Measurements from ENCODE around the gene ANO1. TPM values are rescaled to one million over a fixed set of nuclear protein-coding genes. Genes with fewer than 3 reads are reported as not detected.

ANO1 gene
- polyA plus RNA-seq, 1 of the 3 experiments (the other 2 are of a cell fraction): not detected

DNA sequence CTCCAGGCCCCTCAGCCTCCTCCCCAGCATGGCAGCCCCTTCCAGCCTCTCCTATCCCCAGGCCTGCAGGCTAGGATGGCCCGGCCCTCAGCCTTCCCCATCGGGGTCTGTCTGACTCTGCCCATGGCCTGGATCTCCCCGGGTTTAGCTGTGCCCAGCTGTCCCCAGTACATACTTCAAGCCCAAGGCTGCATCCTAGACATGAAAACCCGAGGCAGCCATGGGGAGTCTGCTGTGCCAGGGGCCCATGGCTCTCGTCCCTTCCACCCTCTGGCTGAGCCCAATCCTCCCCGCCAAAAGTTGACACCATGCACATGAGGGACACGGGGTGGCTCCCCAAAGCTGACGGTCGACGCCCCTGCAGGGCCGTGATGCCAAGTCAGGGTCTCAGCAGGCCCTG, 102.8 kb downstream of the ANO1 start:
- H3K27ac ChIP-seq (ENCODE audit: low read depth in 2 of 2, low read length in 1 of 2): no peak overlapping the region
- CTCF ChIA-PET: interaction anchor here (1.0 to 2.8 kb wide), 3 partner anchors 11 to 266 kb away, joined by 3 to 10 read pairs (median 5); no protein-coding TSS in a partner anchor
- H3K9me2 ChIP-seq: no peaks in the 10 kb centered on the region
- TF ChIP-seq TEAD4 (IDR thresholded peaks at IDR 0.05; ENCODE audit: borderline replicate concordance, insufficient read depth) (no peak), TAF1 (IDR thresholded peaks at IDR 0.05; ENCODE audit: borderline replicate concordance, low read depth, low read length) (no peak)
- no peak overlapping the region for H3K4me3 ChIP-seq (ENCODE audit: low read depth in 2 of 2, low read length in 1 of 2)
- no peaks in the 10 kb centered on the region; the same call in none of the 2 replicates for H3K27me3 ChIP-seq (ENCODE audit: insufficient read depth)
- no peaks in the 10 kb centered on the region for H3K9me3 ChIP-seq
- no peak overlapping the region for H3K9ac ChIP-seq
- no peaks in the 10 kb centered on the region for H3K36me3 ChIP-seq (replicated peaks in 1 of 2; ENCODE audit: control insufficient read depth in 1 of 2, insufficient read depth in 2 of 2, low read length in 1 of 2)
- H3K4me1 ChIP-seq (ENCODE audit: control insufficient read depth in 1 of 2, insufficient read depth in 2 of 2, low read depth in 1 of 2, low read length in 1 of 2): no peaks in the 10 kb centered on the region
- no peak for DNase-seq
- H3K79me2 ChIP-seq (ENCODE audit: insufficient read depth): no peaks in the 10 kb centered on the region
- H3K4me2 ChIP-seq: no peak overlapping the region
- POLR2A ChIA-PET: no interaction called here
- H4K20me1 ChIP-seq (ENCODE audit: insufficient read depth): no peaks in the 10 kb centered on the region
- WGBS (ENCODE audit: low lambda C conversion rate): 50% methylated on average over 2 of the region's 11 CpGs
- H3F3A ChIP-seq (replicated peaks; ENCODE audit: insufficient read depth): no peaks in the 10 kb centered on the region
- no peak overlapping the region for H2AFZ ChIP-seq (ENCODE audit: low read depth)

DNA sequence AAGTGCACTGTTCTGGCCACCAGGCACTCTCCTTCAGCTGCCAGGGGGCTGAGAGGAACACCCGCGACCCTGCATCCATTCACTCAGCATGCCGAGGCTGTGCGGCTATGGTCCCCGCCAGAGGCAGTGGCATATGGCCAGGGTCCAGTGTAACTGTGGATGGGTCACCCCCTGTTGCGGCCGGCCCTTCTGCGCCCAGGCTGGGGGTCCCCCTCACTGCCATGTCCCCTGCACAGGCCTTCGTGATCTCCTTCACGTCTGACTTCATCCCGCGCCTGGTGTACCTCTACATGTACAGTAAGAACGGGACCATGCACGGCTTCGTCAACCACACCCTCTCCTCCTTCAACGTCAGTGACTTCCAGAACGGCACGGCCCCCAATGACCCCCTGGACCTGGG, 104.1 kb downstream of the ANO1 start:
- no peaks in the 10 kb centered on the region for H3F3A ChIP-seq (replicated peaks; ENCODE audit: insufficient read depth)
- ChIA-PET POLR2A (no interaction called here), CTCF (interaction anchor here (0.6 kb wide), 1 partner anchor 140 kb away, joined by 3 read pairs; no protein-coding TSS in a partner anchor)
- 70% methylated on average over 13 of the region's 18 CpGs for WGBS (ENCODE audit: low lambda C conversion rate)
- no peaks in the 10 kb centered on the region for H3K4me1 ChIP-seq (ENCODE audit: control insufficient read depth in 1 of 2, insufficient read depth in 2 of 2, low read depth in 1 of 2, low read length in 1 of 2)
- no peak for TF ChIP-seq GATA2 (CRISPR knock-in tag; IDR thresholded peaks at IDR 0.05)
- no peak for TF ChIP-seq NFIC (IDR thresholded peaks at IDR 0.05; ENCODE audit: borderline replicate concordance)
- no peak for TF ChIP-seq RXRA (IDR thresholded peaks at IDR 0.05; ENCODE audit: borderline replicate concordance, low read depth)
- TF ChIP-seq YY1 (IDR thresholded peaks at IDR 0.05; ENCODE audit: low read depth): no peak
- TF ChIP-seq JUND (IDR thresholded peaks at IDR 0.05): no peak
- no peak for TF ChIP-seq RCOR1 (IDR thresholded peaks at IDR 0.05; ENCODE audit: low read length)
- TF ChIP-seq RAD21 (IDR thresholded peaks at IDR 0.05; ENCODE audit: low read length): no peak
- TF ChIP-seq, protein P1, sequence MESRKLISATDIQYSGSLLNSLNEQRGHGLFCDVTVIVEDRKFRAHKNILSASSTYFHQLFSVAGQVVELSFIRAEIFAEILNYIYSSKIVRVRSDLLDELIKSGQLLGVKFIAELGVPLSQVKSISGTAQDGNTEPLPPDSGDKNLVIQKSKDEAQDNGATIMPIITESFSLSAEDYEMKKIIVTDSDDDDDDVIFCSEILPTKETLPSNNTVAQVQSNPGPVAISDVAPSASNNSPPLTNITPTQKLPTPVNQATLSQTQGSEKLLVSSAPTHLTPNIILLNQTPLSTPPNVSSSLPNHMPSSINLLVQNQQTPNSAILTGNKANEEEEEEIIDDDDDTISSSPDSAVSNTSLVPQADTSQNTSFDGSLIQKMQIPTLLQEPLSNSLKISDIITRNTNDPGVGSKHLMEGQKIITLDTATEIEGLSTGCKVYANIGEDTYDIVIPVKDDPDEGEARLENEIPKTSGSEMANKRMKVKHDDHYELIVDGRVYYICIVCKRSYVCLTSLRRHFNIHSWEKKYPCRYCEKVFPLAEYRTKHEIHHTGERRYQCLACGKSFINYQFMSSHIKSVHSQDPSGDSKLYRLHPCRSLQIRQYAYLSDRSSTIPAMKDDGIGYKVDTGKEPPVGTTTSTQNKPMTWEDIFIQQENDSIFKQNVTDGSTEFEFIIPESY (IDR thresholded peaks at IDR 0.05; ENCODE audit: borderline replicate concordance, low read depth): no peak
- no peak for TF ChIP-seq EP300 (IDR thresholded peaks at IDR 0.05; ENCODE audit: borderline replicate concordance in 1 of 2, low read depth in 1 of 2, low read length in 1 of 2)
- TF ChIP-seq, protein P2, sequence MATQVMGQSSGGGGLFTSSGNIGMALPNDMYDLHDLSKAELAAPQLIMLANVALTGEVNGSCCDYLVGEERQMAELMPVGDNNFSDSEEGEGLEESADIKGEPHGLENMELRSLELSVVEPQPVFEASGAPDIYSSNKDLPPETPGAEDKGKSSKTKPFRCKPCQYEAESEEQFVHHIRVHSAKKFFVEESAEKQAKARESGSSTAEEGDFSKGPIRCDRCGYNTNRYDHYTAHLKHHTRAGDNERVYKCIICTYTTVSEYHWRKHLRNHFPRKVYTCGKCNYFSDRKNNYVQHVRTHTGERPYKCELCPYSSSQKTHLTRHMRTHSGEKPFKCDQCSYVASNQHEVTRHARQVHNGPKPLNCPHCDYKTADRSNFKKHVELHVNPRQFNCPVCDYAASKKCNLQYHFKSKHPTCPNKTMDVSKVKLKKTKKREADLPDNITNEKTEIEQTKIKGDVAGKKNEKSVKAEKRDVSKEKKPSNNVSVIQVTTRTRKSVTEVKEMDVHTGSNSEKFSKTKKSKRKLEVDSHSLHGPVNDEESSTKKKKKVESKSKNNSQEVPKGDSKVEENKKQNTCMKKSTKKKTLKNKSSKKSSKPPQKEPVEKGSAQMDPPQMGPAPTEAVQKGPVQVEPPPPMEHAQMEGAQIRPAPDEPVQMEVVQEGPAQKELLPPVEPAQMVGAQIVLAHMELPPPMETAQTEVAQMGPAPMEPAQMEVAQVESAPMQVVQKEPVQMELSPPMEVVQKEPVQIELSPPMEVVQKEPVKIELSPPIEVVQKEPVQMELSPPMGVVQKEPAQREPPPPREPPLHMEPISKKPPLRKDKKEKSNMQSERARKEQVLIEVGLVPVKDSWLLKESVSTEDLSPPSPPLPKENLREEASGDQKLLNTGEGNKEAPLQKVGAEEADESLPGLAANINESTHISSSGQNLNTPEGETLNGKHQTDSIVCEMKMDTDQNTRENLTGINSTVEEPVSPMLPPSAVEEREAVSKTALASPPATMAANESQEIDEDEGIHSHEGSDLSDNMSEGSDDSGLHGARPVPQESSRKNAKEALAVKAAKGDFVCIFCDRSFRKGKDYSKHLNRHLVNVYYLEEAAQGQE (IDR thresholded peaks at IDR 0.05; ENCODE audit: low read depth, low read length): no peak
- TF ChIP-seq, protein P3, sequence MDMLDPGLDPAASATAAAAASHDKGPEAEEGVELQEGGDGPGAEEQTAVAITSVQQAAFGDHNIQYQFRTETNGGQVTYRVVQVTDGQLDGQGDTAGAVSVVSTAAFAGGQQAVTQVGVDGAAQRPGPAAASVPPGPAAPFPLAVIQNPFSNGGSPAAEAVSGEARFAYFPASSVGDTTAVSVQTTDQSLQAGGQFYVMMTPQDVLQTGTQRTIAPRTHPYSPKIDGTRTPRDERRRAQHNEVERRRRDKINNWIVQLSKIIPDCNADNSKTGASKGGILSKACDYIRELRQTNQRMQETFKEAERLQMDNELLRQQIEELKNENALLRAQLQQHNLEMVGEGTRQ (IDR thresholded peaks at IDR 0.05; ENCODE audit: borderline replicate concordance, low read depth, low read length): no peak
- TF ChIP-seq TEAD4 (IDR thresholded peaks at IDR 0.05; ENCODE audit: borderline replicate concordance, insufficient read depth): no peak
- no peak for TF ChIP-seq MEF2A (IDR thresholded peaks at IDR 0.05; ENCODE audit: borderline replicate concordance, low read depth)
- TF ChIP-seq SIN3A (IDR thresholded peaks at IDR 0.05; ENCODE audit: borderline replicate concordance, low read depth, low read length): no peak
- no peak overlapping the region for H2AFZ ChIP-seq (ENCODE audit: low read depth)
- H3K9me2 ChIP-seq: no peaks in the 10 kb centered on the region
- peaks cover 3% of the 10 kb centered on the region for H3K27me3 ChIP-seq (ENCODE audit: insufficient read depth)
- DNase-seq: no peak
- no peak overlapping the region for H3K4me3 ChIP-seq (ENCODE audit: low read depth in 2 of 2, low read length in 1 of 2)
- no peak overlapping the region for H3K27ac ChIP-seq (ENCODE audit: low read depth in 2 of 2, low read length in 1 of 2)
- no peak overlapping the region for H3K9ac ChIP-seq
- H3K4me2 ChIP-seq: no peak overlapping the region
- H3K79me2 ChIP-seq (ENCODE audit: insufficient read depth): no peaks in the 10 kb centered on the region
- no peaks in the 10 kb centered on the region for H4K20me1 ChIP-seq (ENCODE audit: insufficient read depth)
- H3K36me3 ChIP-seq (replicated peaks in 1 of 2; ENCODE audit: control insufficient read depth in 1 of 2, insufficient read depth in 2 of 2, low read length in 1 of 2): no peaks in the 10 kb centered on the region
- no peaks in the 10 kb centered on the region for H3K9me3 ChIP-seq
